GM21723 (cell line): ENCODE results near the gene UBE2O.

Experiments used
- ATAC-seq: cut with Tn5 transposase; IDR thresholded peaks from one replicate; pipeline ENCODE4 v1.9.1; 2021; ENCODE audit warnings: mild to moderate bottlenecking, moderate library complexity; ENCODE audit not compliant: unreplicated experiment

UBE2O gene

GRCh38 chr17:76442341-76443338 is 10.3 kb downstream of the UBE2O start:
- ATAC-seq, result no peak

- no peak for ATAC-seq
Observed at GRCh38 chr17:76441686-76442340, 11.1 kb downstream of the UBE2O start.

- no peak for ATAC-seq
Observed at GRCh38 chr17:76440751-76441362, 12.1 kb downstream of the UBE2O start.

DNA sequence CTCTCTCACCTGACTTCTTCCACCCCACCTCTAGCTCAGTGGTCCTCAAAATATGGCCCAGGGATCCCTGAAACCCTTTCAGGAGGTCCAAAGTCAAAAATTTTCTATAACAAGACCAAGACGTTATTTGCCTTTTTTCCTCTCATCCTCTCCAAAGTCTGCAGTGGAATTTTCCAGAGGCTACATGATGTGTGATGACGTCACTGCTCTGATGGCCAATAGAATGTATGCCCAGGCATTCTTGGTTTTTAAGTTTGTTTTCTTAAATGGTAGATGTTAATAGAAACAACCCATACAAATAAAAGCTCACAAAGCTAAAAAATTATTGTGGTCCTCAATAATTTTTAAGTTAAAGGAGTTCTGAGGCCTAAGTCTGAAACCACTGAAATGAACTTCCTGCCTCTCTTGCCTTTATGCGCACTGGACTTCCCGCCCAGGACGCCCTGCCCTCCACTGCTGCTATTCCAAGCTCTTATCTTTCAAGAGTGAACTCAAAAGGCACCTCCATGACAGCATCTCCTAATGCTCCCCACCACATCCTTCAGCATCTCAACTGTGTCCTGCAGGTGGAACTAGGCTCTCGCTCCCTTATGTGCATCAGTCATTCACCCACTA is 13.5 kb downstream of the UBE2O start:
- no peak for ATAC-seq

- ATAC-seq, result no peak
Observed at GRCh38 chr17:76438906-76439305, 14.0 kb downstream of the UBE2O start.

GRCh38 chr17:76437467-76438402 is 15.2 kb downstream of the UBE2O start:
- no peak for ATAC-seq

GRCh38 chr17:76435751-76436150 is 17.2 kb downstream of the UBE2O start:
- no peak for ATAC-seq

DNA sequence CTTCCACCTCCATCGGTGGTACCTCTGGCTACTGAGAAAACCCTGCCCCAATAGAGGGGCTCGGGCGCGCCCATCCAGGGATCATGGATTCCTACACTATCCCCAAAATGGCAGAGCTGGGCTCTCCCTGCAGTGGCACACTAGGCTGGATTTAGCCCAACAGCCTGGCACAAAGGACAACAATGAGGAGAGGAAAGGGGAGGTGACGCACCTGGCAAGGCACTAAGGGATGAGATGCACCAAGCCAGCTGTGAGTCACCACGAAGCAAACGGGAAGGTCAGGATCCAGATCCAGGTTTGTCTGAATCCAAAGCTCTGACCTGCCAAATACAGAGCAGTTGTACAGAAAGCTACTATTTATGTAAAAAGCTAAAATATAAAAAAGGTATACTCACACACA is 18.1 kb downstream of the UBE2O start:
- no peak for ATAC-seq

DNA sequence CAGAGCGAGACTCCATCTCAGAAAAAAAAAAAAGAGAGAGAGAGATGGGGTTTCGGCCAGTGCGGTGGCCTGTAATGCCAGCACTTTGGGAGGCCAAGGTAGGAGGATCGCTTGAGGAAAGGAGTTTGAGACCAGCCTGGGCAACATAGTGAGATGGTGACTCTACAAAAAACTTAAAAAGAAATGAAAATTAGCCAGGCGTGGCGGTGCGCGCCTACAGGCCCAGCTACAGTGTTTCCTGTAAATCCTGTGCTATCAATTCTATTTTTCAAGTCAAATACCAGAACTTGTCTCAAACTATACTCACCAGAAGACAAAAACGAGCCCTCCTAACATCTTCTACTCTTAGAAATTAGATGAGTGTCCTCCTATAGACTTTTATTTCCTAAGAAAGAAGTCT is 19.3 kb downstream of the UBE2O start:
- ATAC-seq, result no peak

DNA sequence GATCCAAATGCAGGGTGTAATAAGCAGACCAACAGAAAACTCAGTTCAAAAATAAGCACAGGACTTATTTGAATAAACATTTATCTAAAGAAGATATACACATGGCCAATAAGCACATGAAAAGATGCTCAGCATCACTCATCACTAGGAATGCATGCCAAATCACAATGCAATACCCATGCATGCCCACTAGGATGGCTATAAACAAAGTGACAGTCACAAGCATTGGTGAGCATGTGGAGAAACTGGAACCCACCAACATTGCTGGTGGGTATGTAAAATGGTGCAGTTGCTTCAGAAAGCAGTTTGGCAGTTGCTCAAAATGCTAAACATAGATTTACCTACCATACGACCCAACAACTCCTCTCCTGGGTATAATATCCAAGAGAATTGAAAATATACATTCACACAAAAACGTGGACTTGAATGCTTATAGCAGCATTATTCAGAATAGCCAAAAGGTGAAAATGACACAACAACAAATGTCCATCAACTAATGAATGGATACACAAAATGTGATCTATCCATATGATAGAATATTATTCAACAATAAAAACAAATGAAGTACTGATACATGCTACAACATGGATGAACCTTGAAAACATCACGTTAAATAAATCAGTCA is 20.1 kb downstream of the UBE2O start:
- no peak for ATAC-seq

GRCh38 chr17:76432004-76432403 is 20.9 kb downstream of the UBE2O start:
- no peak for ATAC-seq

DNA sequence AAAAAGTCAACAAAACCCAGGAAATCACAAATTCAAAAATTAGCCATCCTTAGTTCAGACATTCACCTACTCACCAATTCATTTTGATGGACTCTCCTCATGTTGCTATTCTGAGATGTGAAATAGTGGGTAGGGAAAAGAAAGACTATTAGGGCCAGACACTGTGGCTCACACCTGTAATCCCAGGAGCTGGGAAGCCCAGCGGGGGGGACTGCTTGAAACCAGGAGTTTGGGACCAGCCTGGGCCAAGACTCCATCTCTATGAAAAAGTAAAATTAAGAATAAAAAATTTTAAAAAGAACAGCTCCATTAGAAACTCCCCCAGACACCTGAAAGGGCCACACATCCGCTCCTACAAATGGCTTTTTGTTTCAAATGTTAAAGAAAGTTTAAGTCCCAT is 21.4 kb downstream of the UBE2O start:
- no peak for ATAC-seq

DNA sequence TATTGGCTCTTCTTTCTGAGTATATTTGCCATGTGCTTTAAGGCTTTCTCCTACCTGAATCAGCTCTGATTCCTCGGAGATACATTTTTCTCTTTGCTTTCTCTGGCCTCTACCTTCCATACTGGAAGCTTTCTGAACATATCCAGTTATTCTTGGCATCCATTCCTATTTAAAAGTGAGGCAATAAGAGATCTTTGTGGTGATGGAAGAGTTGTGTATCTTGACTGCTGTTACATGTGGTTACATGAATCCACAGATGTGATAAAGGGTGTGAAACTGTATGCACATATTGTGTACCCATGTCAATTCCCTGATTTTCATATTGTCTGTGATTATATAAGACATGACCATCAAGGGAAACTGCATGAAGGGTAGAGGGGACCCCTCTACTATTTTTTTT is 24.4 kb downstream of the UBE2O start:
- no peak for ATAC-seq

GRCh38 chr17:76427501-76428231 is 25.3 kb downstream of the UBE2O start:
- no peak for ATAC-seq

- ATAC-seq, result no peak
Observed at GRCh38 chr17:76426853-76427252, 26.1 kb downstream of the UBE2O start.

DNA sequence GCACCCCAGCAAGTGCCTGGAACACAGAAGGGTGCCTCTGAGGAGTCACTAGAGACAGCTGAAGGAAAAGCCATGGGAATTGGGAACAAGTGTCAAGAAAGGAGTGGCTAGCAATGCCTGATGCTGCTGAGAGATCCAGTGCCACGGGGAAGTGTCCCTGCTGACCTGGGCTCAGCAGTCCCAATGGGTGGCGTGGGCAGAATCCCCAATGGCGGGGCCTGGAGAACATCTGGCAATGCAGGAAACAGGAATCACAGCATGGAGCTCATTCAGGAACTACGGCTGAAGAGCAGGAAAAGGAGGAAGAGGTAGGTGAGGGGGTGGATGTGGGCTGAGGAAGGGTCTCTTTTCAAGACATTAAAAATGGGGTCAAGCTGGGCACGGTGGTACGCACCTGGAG is 30.1 kb downstream of the UBE2O start:
- no peak for ATAC-seq

DNA sequence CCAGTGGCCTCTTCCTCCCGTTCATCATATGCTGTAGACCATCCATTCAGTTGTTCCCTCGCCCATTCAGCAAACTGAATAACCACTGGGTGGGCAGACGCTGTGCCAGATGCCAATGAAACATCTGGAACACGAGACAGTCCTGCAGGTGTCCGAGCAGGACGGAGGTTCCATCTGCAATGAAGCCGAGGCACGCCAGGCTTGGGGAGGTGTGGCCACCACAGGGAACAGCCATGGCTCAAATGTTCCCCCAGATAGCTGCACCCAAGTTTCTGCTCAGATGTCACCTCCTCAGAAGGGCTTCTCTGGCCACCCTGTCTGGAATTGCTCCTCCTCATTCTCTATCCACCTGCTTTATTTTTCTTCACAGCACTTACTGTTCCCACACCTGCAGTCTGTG is 30.5 kb downstream of the UBE2O start:
- ATAC-seq, result no peak

- no peak for ATAC-seq
Observed at GRCh38 chr17:76421044-76421407, 31.9 kb downstream of the UBE2O start.

DNA sequence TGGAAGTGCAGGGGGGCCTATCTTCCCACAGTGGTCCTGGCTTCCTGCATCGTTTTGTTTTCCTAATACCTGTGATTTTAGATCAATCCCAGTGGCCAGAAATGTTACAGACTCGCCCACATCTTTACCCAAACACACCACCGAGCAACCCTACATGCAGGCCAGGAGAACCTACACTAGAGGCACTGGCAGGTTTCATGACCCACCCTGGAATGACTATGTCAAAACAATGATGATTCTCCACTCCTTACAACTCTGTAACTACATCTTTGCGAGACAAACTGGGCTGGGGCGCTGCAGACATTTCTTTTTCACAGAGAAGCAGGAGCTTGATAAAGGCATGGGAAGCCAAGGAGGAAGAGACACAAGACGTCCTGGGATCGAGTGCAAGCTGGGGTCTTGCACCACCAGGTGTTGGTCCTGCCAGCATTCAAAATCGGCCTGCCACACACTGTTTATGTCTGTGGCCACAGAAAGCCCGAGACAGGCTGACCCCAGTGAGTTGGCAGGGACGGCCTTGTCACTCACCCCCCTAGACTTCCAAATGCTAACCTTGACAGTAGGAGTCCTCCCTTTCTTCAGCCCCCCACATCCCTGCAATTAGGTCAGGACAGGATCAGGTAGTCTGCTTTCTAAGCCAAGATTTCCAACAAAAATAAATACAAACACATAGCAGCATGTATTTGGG is 32.5 kb downstream of the UBE2O start:
- ATAC-seq, result no peak
